ENCODE measurements around the gene EDEM2. TPM values are rescaled to one million over a fixed set of nuclear protein-coding genes. Genes with fewer than 3 reads are reported as not detected.

The EDEM2 gene
- total and polyA plus RNA-seq, 2 of the 13 experiments (the other 11 are each of a cell fraction or from before 2014, with no cell fraction given), result 33.1 to 46.9 TPM

- TF ChIP-seq ARID5B (CRISPR knock-in tag; IDR thresholded peaks at IDR 0.05) (peak; percentile 82; the same call in 1 of the 2 replicates), ZNF546 (CRISPR knock-in tag; conservative IDR thresholded peaks at IDR 0.05) (peak; percentile 96), ZNF343 (CRISPR knock-in tag; IDR thresholded peaks at IDR 0.05) (peak; percentile 54; the same call in 1 of the 2 replicates), LBX2 (CRISPR knock-in tag; IDR thresholded peaks at IDR 0.05; ENCODE audit: borderline replicate concordance) (peak; percentile 95; the same call in 1 of the 2 replicates), ZFP82 (CRISPR knock-in tag; IDR thresholded peaks at IDR 0.05; ENCODE audit: borderline replicate concordance) (no peak), TERF1 (CRISPR knock-in tag; IDR thresholded peaks at IDR 0.05) (no peak), THAP11 (CRISPR knock-in tag; IDR thresholded peaks at IDR 0.05) (peak; percentile 85), ZHX1 (CRISPR knock-in tag; IDR thresholded peaks at IDR 0.05; ENCODE audit: low read depth) (peak; percentile 84), CENPBD1 (CRISPR knock-in tag; IDR thresholded peaks at IDR 0.05; ENCODE audit: borderline replicate concordance, low read depth) (no peak; the same call in 1 of the 2 replicates), AKAP8 (CRISPR knock-in tag; IDR thresholded peaks at IDR 0.05) (0 out of 2 replicates have a peak, but pooled peaks have one; percentile 61), FOXP1 (IDR thresholded peaks at IDR 0.05) (no peak), FOXP1 (CRISPR knock-in tag; IDR thresholded peaks at IDR 0.05) (no peak), RFXANK (CRISPR knock-in tag; IDR thresholded peaks at IDR 0.05) (peak; percentile 76; the same call in 1 of the 2 replicates), MEIS1 (CRISPR knock-in tag; IDR thresholded peaks at IDR 0.05; ENCODE audit: borderline replicate concordance) (peak; percentile 86), ZKSCAN5 (CRISPR knock-in tag; IDR thresholded peaks at IDR 0.05) (no peak)
Observed at GRCh38 chr20:35174458-35175216, 27.5 kb upstream of the EDEM2 start (continued).

Data from HepG2 (cell line).